ENCODE measurements around the gene ASPDH.
"Not testable (repeated sequence)": the region's sequence is repeated elsewhere in the genome, so short reads cannot be mapped to it uniquely, and the experiment has no call there.

ASPDH gene

GRCh38 chr19:50477751-50478515, 35.8 kb downstream of the ASPDH start:
- no peak for DNase-seq (ENCODE audit: low spot score)

GRCh38 chr19:50476907-50477238, 36.8 kb downstream of the ASPDH start:
- no peak for DNase-seq (ENCODE audit: low spot score)

- DNase-seq (ENCODE audit: low spot score) = peak; percentile 90
Measured at GRCh38 chr19:50476224-50476906, 37.3 kb downstream of the ASPDH start, which contains the start of the genes EMC10 and GARIN5A. EMC10 (plus strand) TSS chr19:50476507; CDS start chr19:50476545, 38 bp downstream. GARIN5A (minus strand) TSS chr19:50476848; CDS start chr19:50476388, 460 bp downstream.

- DNase-seq (ENCODE audit: low spot score) = no peak
Measured at GRCh38 chr19:50475736-50476223, 37.9 kb downstream of the ASPDH start.

GRCh38 chr19:50475101-50475568, 38.6 kb downstream of the ASPDH start:
- DNase-seq (ENCODE audit: low spot score) = no peak

GRCh38 chr19:50473336-50473735, 40.4 kb downstream of the ASPDH start:
- not testable (repeated sequence) for DNase-seq (ENCODE audit: low spot score)

GRCh38 chr19:50468818-50469217, 44.9 kb downstream of the ASPDH start:
- DNase-seq (ENCODE audit: low spot score) = no peak

GRCh38 chr19:50467566-50467965, 46.1 kb downstream of the ASPDH start:
- DNase-seq (ENCODE audit: low spot score) = no peak

GRCh38 chr19:50466706-50467039, 47.0 kb downstream of the ASPDH start:
- DNase-seq (ENCODE audit: low spot score) = no peak

- DNase-seq (ENCODE audit: low spot score) = no peak
Measured at GRCh38 chr19:50465986-50466705, 47.6 kb downstream of the ASPDH start.

GRCh38 chr19:50465000-50465399, 48.7 kb downstream of the ASPDH start:
- no peak for DNase-seq (ENCODE audit: low spot score)

GRCh38 chr19:50464348-50464747, 49.4 kb downstream of the ASPDH start:
- no peak for DNase-seq (ENCODE audit: low spot score)

- no peak for DNase-seq (ENCODE audit: low spot score)
Measured at GRCh38 chr19:50462970-50463369, 50.7 kb downstream of the ASPDH start.

Measured in CD4-positive, alpha-beta T cell treated with Interleukin-15 for 4 hours (primary cell).